Daoy (cell line): ENCODE results near the gene SHKBP1. TPM values are rescaled to one million over a fixed set of nuclear protein-coding genes. Genes with fewer than 3 reads are reported as not detected.
"Not testable (repeated sequence)": the region's sequence is repeated elsewhere in the genome, so short reads cannot be mapped to it uniquely, and the experiment has no call there.

Source experiments
- DNase-seq: peaks from one replicate; pipeline ENCODE4 v3.0.0-alpha.2; 2015; ENCODE audit warnings: low read depth
- total RNA-seq: library from RNA; depleted of rRNA; stranded (reverse); fragments of >200 nt; shearing (Covaris generic); gene quantifications from 2 replicates; pipeline ENCODE4 v1.2.3, GENCODE V29; 2014; rRNA removed

SHKBP1 gene
- 40.6 and 134 TPM in 2 replicates for total RNA-seq

DNA sequence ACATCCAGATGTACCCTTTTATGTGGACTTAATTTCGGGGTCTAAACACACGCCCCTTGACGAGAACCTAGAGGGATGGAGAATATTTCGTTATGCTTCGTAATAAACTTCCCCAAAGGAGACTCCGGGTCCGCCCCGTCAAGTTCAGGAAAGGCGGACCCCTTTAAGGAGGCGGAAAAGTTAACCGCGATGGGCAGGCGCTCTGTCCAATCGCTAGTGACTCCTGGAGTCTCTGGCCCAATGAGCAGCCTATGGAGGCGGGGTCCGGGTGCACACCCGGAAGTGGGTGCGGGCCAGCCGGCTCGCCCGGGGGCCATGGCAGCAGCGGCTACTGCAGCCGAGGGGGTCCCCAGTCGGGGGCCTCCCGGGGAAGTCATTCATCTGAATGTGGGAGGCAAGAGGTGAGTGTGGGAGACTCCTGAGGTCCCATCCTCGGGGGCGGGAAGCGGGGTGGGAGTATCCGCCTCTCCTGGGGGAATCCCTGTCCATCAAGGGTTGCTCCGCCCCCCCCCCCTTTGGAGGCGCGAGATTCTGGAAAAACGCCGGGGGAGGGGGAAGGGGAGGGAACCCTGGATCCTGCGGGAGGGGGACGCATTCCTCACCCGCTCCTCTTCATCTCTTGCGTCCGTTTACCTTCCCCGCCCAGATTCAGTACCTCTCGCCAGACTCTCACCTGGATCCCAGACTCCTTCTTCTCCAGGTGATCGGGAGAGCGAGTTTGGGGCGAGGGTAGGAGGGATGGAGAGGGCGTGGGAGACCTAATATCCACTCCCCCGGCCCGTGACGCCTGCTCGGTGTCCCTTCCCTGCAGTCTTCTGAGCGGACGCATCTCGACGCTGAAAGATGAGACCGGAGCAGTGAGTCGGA lies at the start of gene SHKBP1:
Gene SHKBP1, plus strand, starts transcription at position 289 of the 867 bp plus-strand sequence. Its CDS starts 27 bp downstream, at position 316.
- DNase-seq, result peak; percentile 96

DNA sequence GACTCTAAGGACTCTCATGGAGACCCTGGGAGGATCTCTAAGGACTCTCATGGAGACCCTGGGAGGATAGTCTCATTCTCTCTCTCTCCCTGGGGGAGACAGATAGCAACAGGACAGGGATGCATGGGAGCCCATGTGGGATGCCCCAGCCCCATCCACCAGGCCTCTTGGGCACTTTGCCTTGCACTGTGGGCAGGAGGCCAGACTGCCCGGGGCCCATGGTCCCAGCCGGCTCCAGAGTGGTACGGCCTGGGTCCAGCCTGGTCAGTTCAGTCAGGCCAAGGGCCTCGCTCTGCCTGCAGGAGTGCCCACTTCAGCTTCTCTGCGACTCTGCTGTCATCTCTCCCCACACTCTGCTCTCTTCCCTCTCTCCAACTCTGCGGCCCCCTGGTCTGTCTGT lies 48.6 kb upstream of the SHKBP1 start:
- no peak for DNase-seq

GRCh38 chr19:40528533-40529092 lies 48.1 kb upstream of the SHKBP1 start:
- no peak for DNase-seq

DNA sequence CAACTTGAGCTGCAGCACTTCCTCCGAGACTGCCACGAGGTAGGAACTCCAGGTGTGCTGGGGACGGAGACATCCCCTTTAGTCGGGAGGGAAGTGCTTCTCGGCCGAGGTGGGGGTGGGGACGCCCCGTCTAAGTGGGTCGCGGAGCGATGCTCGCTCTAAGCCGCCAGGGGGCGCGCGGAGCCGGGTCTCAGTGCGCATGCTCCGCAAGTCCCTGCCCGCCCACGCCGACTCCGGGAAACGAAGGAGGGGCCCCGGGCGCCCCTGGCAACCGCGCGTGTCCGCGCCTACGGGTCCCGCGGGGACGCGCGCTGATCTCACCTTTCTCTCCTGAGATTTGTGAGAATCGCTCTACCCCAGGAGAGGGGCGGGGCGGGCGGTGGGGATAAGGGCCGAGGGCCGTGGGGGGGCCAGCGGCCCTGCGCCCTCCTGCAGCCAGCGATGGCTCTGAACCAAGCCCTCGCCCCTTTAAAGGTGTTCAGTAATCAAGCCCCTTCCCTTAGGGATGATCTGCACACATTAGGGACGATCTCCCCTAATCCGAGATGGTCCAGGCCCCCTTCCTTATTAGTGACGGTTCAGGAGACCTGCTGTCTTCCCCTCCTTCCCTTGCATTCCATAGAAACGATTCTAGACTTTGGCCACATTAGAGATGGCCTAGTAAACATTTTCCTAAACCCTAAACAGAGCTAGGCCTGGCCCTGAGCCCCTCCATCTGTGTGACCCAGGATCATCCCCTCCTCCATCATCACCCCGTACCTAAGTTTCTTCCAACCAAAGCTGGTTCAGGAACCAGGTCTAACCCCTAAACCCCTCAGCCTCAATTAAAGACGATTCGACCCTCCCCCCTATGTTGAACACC lies 47.3 kb upstream of the SHKBP1 start:
- DNase-seq, result peak; percentile 87

DNA sequence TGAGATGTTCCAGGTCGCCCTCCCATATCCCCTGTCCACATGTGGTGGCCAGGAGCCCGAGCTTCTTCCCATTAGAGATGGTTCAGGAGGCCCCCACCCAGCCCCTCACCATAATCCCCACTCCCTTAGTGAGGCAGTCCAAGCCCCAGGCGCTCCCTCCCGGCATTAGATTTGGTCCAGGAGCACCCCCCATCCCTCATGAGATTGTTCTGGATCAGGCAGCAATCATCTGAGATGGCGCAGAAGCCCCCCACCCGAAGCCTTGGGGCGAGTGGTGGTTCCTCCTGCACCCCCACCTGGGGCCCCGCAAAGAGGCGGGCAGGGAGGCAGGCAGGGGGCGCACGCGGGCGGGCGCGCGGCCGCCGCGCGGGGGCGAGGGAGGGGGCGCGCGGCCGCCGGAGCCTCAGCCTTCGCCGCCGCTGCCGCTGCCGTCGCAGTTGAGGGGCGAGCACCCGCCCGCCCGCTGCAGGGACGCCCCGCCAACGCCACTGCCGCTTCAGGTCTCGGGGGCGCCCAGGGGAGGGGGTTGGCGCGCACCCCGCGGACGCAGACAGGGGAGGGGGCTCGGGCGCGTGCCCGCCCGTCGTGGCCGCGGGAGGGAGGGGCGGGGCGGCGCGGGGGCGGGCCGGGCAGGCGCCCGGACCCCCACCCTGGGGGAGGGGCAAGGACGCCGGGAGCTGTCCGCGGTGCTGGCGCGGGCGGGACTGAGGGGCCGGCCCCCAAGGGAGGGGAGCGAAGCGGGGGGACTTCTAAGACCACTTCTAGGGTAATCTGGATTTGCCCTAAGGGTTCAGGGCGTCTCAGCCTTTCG lies 46.4 kb upstream of the SHKBP1 start:
- DNase-seq, result peak; percentile 40

DNA sequence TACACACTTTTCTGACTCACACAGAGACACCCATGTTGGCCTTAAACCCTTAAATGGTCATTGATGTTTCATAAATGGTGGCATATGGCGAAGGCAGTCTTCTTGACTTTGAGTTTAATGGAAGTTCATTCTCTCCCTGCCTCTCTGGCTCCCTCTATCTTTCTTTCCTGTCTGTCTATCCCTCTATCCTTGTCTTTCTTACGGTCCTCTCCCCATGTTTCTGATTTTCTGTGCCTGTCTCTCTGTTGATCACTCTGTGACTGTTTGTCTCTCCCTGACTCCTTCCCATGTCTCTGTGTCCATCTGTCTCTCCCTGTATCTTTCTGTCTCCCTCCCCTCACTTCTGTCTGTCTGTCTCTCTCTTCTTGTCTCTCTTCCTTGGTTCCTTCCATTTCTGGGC lies 43.2 kb upstream of the SHKBP1 start:
- no peak for DNase-seq

DNA sequence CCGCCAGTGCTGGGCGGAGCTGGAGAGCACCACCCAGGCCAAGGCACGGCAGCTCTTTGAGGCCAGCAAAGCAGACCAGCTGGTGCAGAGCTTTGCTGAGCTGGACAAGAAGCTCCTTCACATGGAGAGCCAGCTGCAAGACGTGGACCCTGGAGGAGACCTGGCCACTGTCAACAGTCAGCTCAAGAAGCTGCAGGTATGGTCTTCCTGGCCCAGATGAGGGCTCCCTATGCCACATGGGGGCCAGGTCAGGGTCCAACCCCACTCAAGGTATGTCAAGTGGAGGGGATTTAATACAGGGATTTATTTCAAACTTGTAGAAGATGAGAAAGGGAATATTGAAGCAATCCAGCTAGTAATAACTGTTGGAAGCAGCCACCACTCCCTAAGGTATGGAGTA lies 42.5 kb upstream of the SHKBP1 start:
- DNase-seq, result no peak

DNA sequence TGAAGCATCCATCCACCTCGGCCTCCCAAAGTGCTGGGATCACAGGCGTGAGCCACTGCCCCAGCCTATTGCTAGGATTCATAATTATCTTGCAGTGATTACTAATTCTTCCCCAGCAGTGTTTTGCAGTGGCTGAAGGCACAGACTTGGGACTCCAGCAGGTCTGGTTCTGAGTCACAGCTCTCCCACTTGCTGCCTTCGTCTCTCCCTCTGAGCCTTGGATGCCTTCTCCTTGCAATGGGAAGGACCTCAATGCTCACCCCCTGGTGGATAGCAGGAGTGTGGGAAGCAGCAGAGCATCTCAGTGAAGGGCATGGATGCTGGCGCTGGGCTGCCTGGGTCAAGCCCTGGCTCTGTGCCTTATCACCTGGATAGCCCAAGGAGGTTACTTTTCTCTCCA lies 37.6 kb upstream of the SHKBP1 start:
- DNase-seq, result peak; percentile 34

- DNase-seq, result no peak
Observed at GRCh38 chr19:40542202-40542859, 34.3 kb upstream of the SHKBP1 start.

GRCh38 chr19:40543029-40543597 lies 33.6 kb upstream of the SHKBP1 start:
- DNase-seq, result no peak

DNA sequence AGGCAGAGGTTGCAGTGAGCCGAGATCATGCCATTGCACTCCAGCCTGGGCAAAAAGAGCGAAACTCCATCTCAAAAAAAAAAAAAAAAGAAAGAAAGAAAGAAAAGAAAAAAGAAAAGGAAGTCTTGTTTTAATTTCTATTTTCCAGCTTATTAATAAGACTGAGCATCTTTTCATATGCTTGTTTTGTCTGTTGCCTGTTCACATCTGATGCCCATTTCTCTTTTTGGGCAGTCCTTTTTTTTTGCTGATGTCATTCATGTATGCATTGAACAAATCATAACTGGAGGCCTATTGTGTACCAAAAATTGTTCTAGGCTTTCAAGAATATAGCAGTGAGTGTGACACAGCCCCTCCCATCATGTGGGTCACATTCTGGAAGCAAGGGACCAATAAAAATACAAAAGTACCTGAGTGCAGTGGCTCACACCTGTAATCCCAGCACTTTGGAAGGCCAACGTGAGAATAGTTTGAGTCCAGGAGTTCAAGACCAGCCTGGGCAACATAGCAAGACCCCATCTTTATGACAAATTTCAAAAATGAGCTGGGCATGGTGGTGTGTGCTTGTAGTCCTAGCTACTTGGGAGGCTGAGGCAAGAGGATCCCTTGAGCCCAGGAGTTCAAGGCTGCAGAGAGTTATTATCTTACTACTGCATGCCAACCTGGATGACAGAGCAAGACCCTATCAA lies 30.4 kb upstream of the SHKBP1 start:
- not testable (repeated sequence) for DNase-seq

GRCh38 chr19:40547190-40547589 lies 29.5 kb upstream of the SHKBP1 start:
- not testable (repeated sequence) for DNase-seq

DNA sequence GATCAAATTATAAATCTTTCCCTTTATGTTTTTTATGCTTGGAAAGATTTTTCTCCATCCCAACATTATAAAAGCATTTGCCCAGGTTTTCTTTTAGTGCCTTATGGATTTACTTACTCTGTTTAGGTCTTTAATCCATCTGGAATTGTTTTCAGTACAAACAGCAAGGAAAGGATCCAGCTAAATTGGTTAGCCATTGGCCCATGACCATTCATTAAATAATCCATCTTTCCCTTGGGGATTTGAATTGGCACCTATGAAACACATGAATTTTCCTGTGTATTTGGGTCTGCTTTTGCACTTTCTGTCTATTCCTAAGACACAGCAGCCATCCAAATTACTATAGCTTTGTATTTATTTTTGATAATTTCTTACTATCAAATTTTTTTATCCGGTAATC lies 28.8 kb upstream of the SHKBP1 start:
- DNase-seq, result no peak

DNA sequence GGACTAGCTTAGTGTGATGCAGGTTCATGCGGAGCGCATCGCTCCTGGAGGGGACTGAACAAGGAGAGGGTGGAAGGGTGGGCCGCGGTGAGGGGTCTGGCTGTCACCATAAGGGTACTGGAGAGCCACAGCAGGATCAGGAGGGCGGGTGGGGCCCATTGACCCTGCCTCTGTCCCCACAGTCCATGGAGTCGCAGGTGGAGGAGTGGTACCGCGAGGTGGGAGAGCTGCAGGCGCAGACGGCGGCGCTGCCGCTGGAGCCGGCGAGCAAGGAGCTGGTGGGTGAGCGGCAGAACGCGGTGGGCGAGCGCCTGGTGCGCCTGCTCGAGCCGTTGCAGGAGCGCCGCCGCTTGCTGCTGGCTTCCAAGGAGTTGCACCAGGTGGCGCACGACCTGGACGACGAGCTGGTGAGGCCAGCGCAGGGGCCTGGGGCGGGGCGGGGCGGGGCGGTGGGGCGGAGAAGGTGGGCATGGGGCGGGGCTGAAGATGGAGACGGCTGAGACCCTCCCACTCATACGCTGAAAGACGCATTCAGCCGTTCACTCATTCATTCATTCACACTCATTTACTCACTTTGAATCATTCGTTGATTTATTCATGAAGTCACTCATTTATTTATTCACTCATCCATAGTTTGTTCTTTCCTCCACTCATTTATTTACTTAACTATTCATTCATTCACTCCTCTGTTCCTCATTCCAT lies 27.5 kb upstream of the SHKBP1 start:
- DNase-seq, result peak; percentile 78

DNA sequence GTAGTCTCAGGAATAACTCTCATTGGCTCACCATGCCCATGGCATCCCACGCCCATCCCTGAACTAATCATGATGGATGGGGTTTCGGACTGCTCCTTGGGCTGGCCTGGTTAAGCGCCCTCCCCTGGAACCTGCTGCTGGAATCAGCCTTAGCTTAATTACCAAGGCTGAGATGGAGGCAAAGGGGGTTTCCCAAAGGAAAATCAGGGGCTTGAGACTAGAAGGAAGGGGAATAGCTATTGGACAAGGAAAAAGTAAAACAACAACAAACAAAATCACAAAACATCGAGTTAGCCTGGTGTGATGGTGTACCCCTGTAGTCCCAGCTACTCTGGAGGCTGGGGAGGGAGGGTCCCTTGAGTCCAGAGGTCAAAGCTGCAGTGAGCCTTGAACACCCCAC lies 25.7 kb upstream of the SHKBP1 start:
- no peak for DNase-seq

GRCh38 chr19:40552848-40553247 lies 23.8 kb upstream of the SHKBP1 start:
- DNase-seq, result no peak

GRCh38 chr19:40553885-40554857 lies 22.5 kb upstream of the SHKBP1 start:
- no peak for DNase-seq
